ENCODE measurements around the gene MNX1. TPM values are rescaled to one million over a fixed set of nuclear protein-coding genes. Genes with fewer than 3 reads are reported as not detected.
A peak's percentile ranks its signal among the peaks of the same experiment; 100 is the strongest.

MNX1 gene
- total RNA-seq, 2 experiments from 2014 or later, result 0.10 TPM; not detected in 1

- DNase-seq, result no peak
- peaks cover 81% of the 10 kb centered on the region for H3K27me3 Mint-ChIP-seq
- peaks cover 5% of the 10 kb centered on the region for H3K4me1 Mint-ChIP-seq
- CTCF ChIA-PET, result interaction anchor here (1.2 kb wide), 1 partner anchor 54 kb away, joined by 4 read pairs; no protein-coding TSS in a partner anchor
- H3K27ac Mint-ChIP-seq, result no peak overlapping the region
- no peaks in the 10 kb centered on the region for H3K36me3 Mint-ChIP-seq (ENCODE audit: low read depth)
- POLR2A ChIA-PET, result no interaction called here
- no peaks in the 10 kb centered on the region for H3K9me3 Mint-ChIP-seq
- no peak overlapping the region for H3K4me3 Mint-ChIP-seq
Measured at GRCh38 chr7:157023589-157023905, 13.1 kb upstream of the MNX1 start.

DNA sequence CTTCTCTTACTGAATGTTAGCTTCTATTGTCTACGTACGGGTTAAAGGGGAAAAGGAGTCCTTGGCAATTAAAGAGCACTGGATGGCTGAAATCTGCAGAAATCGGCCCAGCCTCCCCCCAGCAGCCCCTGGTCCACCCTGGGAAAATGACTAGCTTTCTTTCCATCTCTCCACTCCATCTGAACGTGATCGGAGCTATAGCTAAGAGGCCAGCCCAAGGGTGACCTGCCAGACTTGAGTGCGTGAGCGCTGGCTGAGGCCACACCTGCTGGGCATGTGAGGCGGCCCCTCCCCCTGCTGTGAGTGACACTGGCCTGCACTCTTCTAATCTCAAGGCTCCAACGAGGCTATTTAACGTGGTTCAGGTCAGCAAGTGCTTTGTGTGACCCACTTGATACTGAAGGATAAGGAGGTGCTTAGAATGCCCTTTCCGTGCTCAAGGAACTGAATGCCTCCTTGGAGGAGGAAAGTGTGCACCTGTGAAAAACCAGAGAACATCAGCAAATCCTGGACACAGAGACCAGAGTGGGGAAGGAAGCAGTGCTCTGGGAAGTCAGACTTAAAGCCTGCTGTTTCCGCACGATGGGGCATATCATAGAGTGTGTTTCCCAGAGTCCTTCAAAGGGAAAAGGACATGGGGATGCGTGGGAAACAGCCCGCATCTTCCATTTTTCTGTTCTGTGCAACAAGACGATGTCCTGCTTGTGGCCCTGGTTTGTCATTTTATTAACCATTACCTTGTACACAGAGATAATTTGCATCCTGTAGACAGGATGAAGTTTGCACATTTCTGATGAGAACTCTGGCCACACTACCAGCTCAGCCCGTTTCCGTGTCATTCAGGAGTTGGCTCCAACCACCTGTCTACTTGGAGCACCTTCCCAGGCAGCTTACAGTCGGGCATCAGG is 12.5 kb upstream of the MNX1 start:
- ChIA-PET POLR2A (no interaction called here), CTCF (interaction anchor here (1.2 kb wide), 1 partner anchor 54 kb away, joined by 4 read pairs; no protein-coding TSS in a partner anchor)

DNA sequence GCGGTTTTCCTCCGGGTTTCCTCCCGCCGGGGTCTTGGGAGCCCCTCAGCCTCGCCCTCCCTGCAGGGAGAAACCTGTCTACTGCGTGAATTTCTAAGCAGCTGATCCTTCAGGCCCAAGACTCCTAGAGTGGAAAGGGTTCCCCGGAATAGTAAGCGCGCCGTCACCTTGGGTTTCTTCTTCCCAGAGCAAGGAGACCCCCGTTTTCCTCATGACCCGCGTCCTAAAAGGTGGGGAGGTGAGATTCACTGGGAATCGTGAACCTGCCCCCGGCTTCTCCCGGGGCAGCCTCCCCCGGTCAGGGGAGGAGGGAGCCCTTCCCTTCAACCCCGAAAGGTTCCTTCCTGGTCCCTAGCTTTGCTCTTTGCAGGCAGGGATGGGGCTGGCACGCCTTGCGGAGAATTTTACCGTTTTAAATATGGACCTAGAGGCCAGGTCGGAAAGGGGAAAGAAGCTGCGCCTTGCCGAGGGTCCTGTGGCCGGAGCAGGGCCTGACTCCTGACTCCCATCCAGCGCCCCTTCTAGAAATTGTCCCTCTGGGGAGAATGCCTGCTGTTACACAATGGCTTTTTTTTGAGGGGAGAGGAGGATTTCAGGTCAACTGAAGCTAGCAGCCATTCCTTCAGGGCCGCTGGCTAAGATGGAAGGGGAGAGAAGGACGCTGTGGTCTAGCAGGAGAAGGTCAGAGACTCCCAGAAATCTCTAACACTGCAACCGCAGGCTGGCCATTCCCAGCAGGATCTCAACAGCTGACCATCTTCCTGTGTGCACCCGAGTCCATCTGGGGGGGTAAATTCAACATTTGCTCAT is 11.6 kb upstream of the MNX1 start:
- Mint-ChIP-seq H3K4me1 (peaks cover 6% of the 10 kb centered on the region), H3K27ac (no peak overlapping the region), H3K4me3 (no peak overlapping the region), H3K9me3 (no peaks in the 10 kb centered on the region), H3K27me3 (peaks cover 82% of the 10 kb centered on the region), H3K36me3 (ENCODE audit: low read depth) (no peaks in the 10 kb centered on the region)
- ChIA-PET CTCF (no interaction called here), POLR2A (interaction anchor here (0.7 kb wide), 1 partner anchor 20 kb away, joined by 3 read pairs; no protein-coding TSS in a partner anchor)
- DNase-seq, result no peak

More for the DNA sequence above, 12.5 kb upstream of the MNX1 start:
- Mint-ChIP-seq H3K9me3 (no peaks in the 10 kb centered on the region), H3K27ac (no peak overlapping the region), H3K27me3 (peaks cover 80% of the 10 kb centered on the region), H3K36me3 (ENCODE audit: low read depth) (no peaks in the 10 kb centered on the region), H3K4me3 (no peak overlapping the region), H3K4me1 (peaks cover 6% of the 10 kb centered on the region)
- DNase-seq, result no peak

- Mint-ChIP-seq H3K4me3 (no peak overlapping the region), H3K27ac (no peak overlapping the region), H3K27me3 (peaks cover 82% of the 10 kb centered on the region), H3K4me1 (peaks cover 13% of the 10 kb centered on the region), H3K36me3 (ENCODE audit: low read depth) (no peaks in the 10 kb centered on the region), H3K9me3 (no peaks in the 10 kb centered on the region)
- CTCF ChIA-PET, result no interaction called here
- DNase-seq, result no peak
- POLR2A ChIA-PET, result interaction anchor here (0.7 kb wide), 1 partner anchor 19 kb away, joined by 3 read pairs; no protein-coding TSS in a partner anchor
Measured at GRCh38 chr7:157021071-157021870, 10.8 kb upstream of the MNX1 start.

DNA sequence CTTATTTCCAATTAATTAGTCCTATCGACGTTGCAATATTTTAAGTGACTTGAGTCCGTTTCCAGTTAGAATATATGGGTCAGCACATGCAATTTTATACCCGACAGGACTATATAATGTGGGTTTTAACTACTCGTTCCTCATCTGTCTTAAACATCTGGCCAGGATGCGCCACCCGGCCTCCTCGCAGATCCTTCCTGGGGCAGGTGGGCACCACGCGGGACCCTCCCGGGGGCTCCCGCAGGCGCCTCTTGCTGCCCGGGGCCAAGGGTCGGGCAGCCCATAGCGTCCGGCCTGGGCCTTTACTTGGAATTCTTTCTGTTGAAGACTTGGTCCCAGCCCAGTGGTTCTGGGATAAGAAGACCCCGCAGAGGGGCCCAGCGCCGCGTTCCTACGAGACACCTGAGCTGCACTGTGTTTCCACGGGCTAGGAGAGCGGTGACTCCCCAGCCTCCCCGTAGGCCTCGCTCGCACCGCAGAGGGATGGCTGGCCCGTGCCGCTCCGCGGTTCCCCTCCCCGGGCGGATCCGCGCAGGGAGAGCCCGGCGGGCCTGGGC is 10.1 kb upstream of the MNX1 start:
- no peak for DNase-seq
- ChIA-PET POLR2A (no interaction called here), CTCF (no interaction called here)
- Mint-ChIP-seq H3K4me1 (peaks cover 17% of the 10 kb centered on the region), H3K27ac (no peak overlapping the region), H3K27me3 (peaks cover 82% of the 10 kb centered on the region), H3K4me3 (no peak overlapping the region), H3K36me3 (ENCODE audit: low read depth) (no peaks in the 10 kb centered on the region), H3K9me3 (no peaks in the 10 kb centered on the region)

- H3K36me3 Mint-ChIP-seq (ENCODE audit: low read depth), result no peaks in the 10 kb centered on the region
Measured at GRCh38 chr7:157019718-157020451, 9.4 kb upstream of the MNX1 start.

GRCh38 chr7:157018997-157019608 is 8.6 kb upstream of the MNX1 start:
- ChIA-PET CTCF (interaction anchor here (0.6 kb wide), 1 partner anchor 116 kb away, joined by 4 read pairs; no protein-coding TSS in a partner anchor), POLR2A (no interaction called here)
- H3K27ac Mint-ChIP-seq, result no peak overlapping the region
- H3K36me3 Mint-ChIP-seq (ENCODE audit: low read depth), result no peaks in the 10 kb centered on the region
- DNase-seq, result no peak
- no peaks in the 10 kb centered on the region for H3K9me3 Mint-ChIP-seq
- peaks cover 81% of the 10 kb centered on the region for H3K27me3 Mint-ChIP-seq
- peak overlapping the region; percentile 47 for H3K4me3 Mint-ChIP-seq
- peaks cover 17% of the 10 kb centered on the region for H3K4me1 Mint-ChIP-seq

More at GRCh38 chr7:157019718-157020451, 9.4 kb upstream of the MNX1 start:
- POLR2A ChIA-PET, result no interaction called here
- Mint-ChIP-seq H3K4me3 (no peak overlapping the region), H3K27me3 (peaks cover 81% of the 10 kb centered on the region), H3K27ac (no peak overlapping the region), H3K9me3 (no peaks in the 10 kb centered on the region), H3K4me1 (peaks cover 17% of the 10 kb centered on the region)
- CTCF ChIA-PET, result no interaction called here
- DNase-seq, result no peak

GRCh38 chr7:157018328-157018996 is 8.0 kb upstream of the MNX1 start:
- Mint-ChIP-seq H3K9me3 (no peaks in the 10 kb centered on the region), H3K27me3 (peaks cover 82% of the 10 kb centered on the region), H3K4me1 (peaks cover 17% of the 10 kb centered on the region), H3K36me3 (ENCODE audit: low read depth) (no peaks in the 10 kb centered on the region), H3K27ac (no peak overlapping the region), H3K4me3 (no peak overlapping the region)
- CTCF ChIA-PET, result interaction anchor here (0.6 kb wide), 1 partner anchor 117 kb away, joined by 4 read pairs; no protein-coding TSS in a partner anchor
- DNase-seq, result no peak
- POLR2A ChIA-PET, result no interaction called here

GRCh38 chr7:157017603-157018327 is 7.3 kb upstream of the MNX1 start:
- Mint-ChIP-seq H3K9me3 (no peaks in the 10 kb centered on the region), H3K36me3 (ENCODE audit: low read depth) (no peaks in the 10 kb centered on the region), H3K27me3 (peaks cover 82% of the 10 kb centered on the region), H3K4me3 (no peak overlapping the region), H3K4me1 (peaks cover 17% of the 10 kb centered on the region), H3K27ac (no peak overlapping the region)
- ChIA-PET POLR2A (no interaction called here), CTCF (no interaction called here)
- no peak for DNase-seq

- Mint-ChIP-seq H3K4me3 (no peak overlapping the region), H3K27me3 (peaks cover 81% of the 10 kb centered on the region), H3K36me3 (ENCODE audit: low read depth) (no peaks in the 10 kb centered on the region), H3K9me3 (no peaks in the 10 kb centered on the region), H3K27ac (no peak overlapping the region), H3K4me1 (peaks cover 18% of the 10 kb centered on the region)
- ChIA-PET CTCF (no interaction called here), POLR2A (no interaction called here)
- no peak for DNase-seq
Measured at GRCh38 chr7:157017149-157017548, 6.7 kb upstream of the MNX1 start.
